ENCODE data around the gene ARHGAP22. TPM values are rescaled to one million over a fixed set of nuclear protein-coding genes. Genes with fewer than 3 reads are reported as not detected.

Gene ARHGAP22
- total RNA-seq, 1 experiment from 2014 or later, result 9.9 TPM

- TF ChIP-seq REST (IDR thresholded peaks at IDR 0.05; ENCODE audit: low read depth) (no peak), JUND (IDR thresholded peaks at IDR 0.05) (no peak), FOSL1 (IDR thresholded peaks at IDR 0.05; ENCODE audit: low read depth) (no peak), CBX3 (IDR thresholded peaks at IDR 0.05; ENCODE audit: low read depth) (no peak)
Observed at GRCh38 chr10:48599830-48600134, 5.1 kb downstream of the ARHGAP22 start (continued).

- no peak overlapping the region for H3K27ac ChIP-seq (ENCODE audit: low read depth, low read length)
- no peaks in the 10 kb centered on the region for H3K27me3 ChIP-seq (ENCODE audit: insufficient read depth, low read length)
- intact Hi-C loops (cut with micrococcal nuclease), result no loop called here
- CTCF ChIA-PET, result no interaction called here
- H3K79me2 ChIP-seq (ENCODE audit: insufficient read depth, low read length), result peaks cover 24% of the 10 kb centered on the region; the same call in 1 of the 2 replicates
- no peak overlapping the region for H2AFZ ChIP-seq (ENCODE audit: low read depth, low read length, poor library complexity, severe bottlenecking)
- H3K36me3 ChIP-seq (ENCODE audit: control insufficient read depth in 1 of 2, insufficient read depth in 2 of 2, low read length in 2 of 2), result no peaks in the 10 kb centered on the region
- POLR2A ChIA-PET, result no interaction called here
- H3K9me2 ChIP-seq (ENCODE audit: insufficient read depth), result no peaks in the 10 kb centered on the region
- H3K9me3 ChIP-seq (ENCODE audit: control insufficient read depth in 1 of 2, insufficient read depth in 1 of 2, low read depth in 1 of 2, low read length in 2 of 2), result no peaks in the 10 kb centered on the region
- no TSS peak for BruUV-seq (replicated peaks)
- H3K9ac ChIP-seq (ENCODE audit: low read length), result no peak overlapping the region
- no peak for ATAC-seq
- no peak for DNase-seq (ENCODE audit: low read depth, low spot score)
- RAD21 ChIA-PET (ENCODE audit: low non-redundant PET in 1 of 2, low total read pairs in 2 of 2, uncharacterized antibody in 2 of 2, unreplicated experiment in 2 of 2), result no interaction called here
- H4K20me1 ChIP-seq (ENCODE audit: insufficient read depth), result 0 out of 2 replicates have a peak, but pooled peaks cover 3% of the 10 kb centered on the region
- no peak overlapping the region for H3K4me2 ChIP-seq (ENCODE audit: low read length)
- H3K4me1 ChIP-seq (ENCODE audit: control insufficient read depth in 1 of 2, insufficient read depth in 2 of 2, low read length in 2 of 2), result peaks cover 4 to 8% of the 10 kb centered on the region in 2 experiments
- no peak for TF ChIP-seq CBX3 (IDR thresholded peaks at IDR 0.05; ENCODE audit: low read depth)
- no peak overlapping the region for H3K4me3 ChIP-seq (replicated peaks in 1 of 2; ENCODE audit: low read depth in 1 of 2, low read length in 2 of 2)
Observed at GRCh38 chr10:48598936-48599829, 5.7 kb downstream of the ARHGAP22 start.

Measured in HCT116 (cell line).